KOPT-K1 (cell line): Measurements from ENCODE around the gene HS3ST5.
"Not testable (repeated sequence)": the region's sequence is repeated elsewhere in the genome, so short reads cannot be mapped to it uniquely, and the experiment has no call there.

Source experiments
- H3K27ac ChIP-seq: fragments of 200-600 bp; sonication (generic); 2 replicates; pipeline ENCODE4 v1.5.1; 2016; ENCODE audit warnings: antibody characterized with exemption, mild to moderate bottlenecking, low read depth, low read length; ENCODE audit not compliant: poor library complexity, severe bottlenecking
- H3K36me3 ChIP-seq: fragments of 200-600 bp; sonication (generic); 2 replicates; pipeline ENCODE4 v1.5.1; 2017; ENCODE audit warnings: antibody characterized with exemption, mild to moderate bottlenecking, low read length, moderate library complexity; ENCODE audit not compliant: insufficient read depth
- H3K9me3 ChIP-seq: fragments of 200-600 bp; sonication (generic); 2 replicates; pipeline ENCODE4 v1.5.1; 2017; ENCODE audit warnings: antibody characterized with exemption, low read length, mild to moderate bottlenecking; ENCODE audit not compliant: insufficient read depth, poor library complexity, severe bottlenecking

The HS3ST5 gene

GRCh38 chr6:114030767-114031166 is 312.1 kb downstream of the HS3ST5 start:
- no peak overlapping the region for H3K27ac ChIP-seq
- H3K36me3 ChIP-seq, result no peaks in the 10 kb centered on the region
- no peaks in the 10 kb centered on the region for H3K9me3 ChIP-seq

- no peak overlapping the region for H3K27ac ChIP-seq
- no peaks in the 10 kb centered on the region for H3K9me3 ChIP-seq
- H3K36me3 ChIP-seq, result no peaks in the 10 kb centered on the region
Measured at GRCh38 chr6:114024746-114025145, 318.1 kb downstream of the HS3ST5 start.

- no peaks in the 10 kb centered on the region for H3K9me3 ChIP-seq
- no peaks in the 10 kb centered on the region for H3K36me3 ChIP-seq
- H3K27ac ChIP-seq, result no peak overlapping the region
Measured at GRCh38 chr6:114020196-114020595, 322.6 kb downstream of the HS3ST5 start.

- H3K27ac ChIP-seq, H3K9me3 ChIP-seq, H3K36me3 ChIP-seq: not testable (repeated sequence)
Measured at GRCh38 chr6:114017146-114017545, 325.7 kb downstream of the HS3ST5 start.

GRCh38 chr6:114014106-114014505 is 328.7 kb downstream of the HS3ST5 start:
- not testable (repeated sequence) for H3K9me3 ChIP-seq, H3K27ac ChIP-seq, H3K36me3 ChIP-seq

- not testable (repeated sequence) for H3K36me3 ChIP-seq, H3K27ac ChIP-seq, H3K9me3 ChIP-seq
Measured at GRCh38 chr6:114011486-114011885, 331.3 kb downstream of the HS3ST5 start.

- H3K9me3 ChIP-seq, result no peaks in the 10 kb centered on the region
- no peak overlapping the region for H3K27ac ChIP-seq
Measured at GRCh38 chr6:114010540-114010939, 332.3 kb downstream of the HS3ST5 start.

GRCh38 chr6:114009192-114009591 is 333.6 kb downstream of the HS3ST5 start:
- no peak overlapping the region for H3K27ac ChIP-seq
- no peaks in the 10 kb centered on the region for H3K9me3 ChIP-seq
- H3K36me3 ChIP-seq, result no peaks in the 10 kb centered on the region

More at GRCh38 chr6:114010540-114010939, 332.3 kb downstream of the HS3ST5 start:
- H3K36me3 ChIP-seq, result no peaks in the 10 kb centered on the region

GRCh38 chr6:114008331-114008730 is 334.5 kb downstream of the HS3ST5 start:
- no peak overlapping the region for H3K27ac ChIP-seq
- H3K36me3 ChIP-seq, result no peaks in the 10 kb centered on the region
- H3K9me3 ChIP-seq, result no peaks in the 10 kb centered on the region

- H3K36me3 ChIP-seq, result no peaks in the 10 kb centered on the region
- H3K27ac ChIP-seq, result no peak overlapping the region
- H3K9me3 ChIP-seq, result no peaks in the 10 kb centered on the region
Measured at GRCh38 chr6:114007516-114007915, 335.3 kb downstream of the HS3ST5 start.
